ENCODE data around the gene EIPR1.

Gene EIPR1

DNA sequence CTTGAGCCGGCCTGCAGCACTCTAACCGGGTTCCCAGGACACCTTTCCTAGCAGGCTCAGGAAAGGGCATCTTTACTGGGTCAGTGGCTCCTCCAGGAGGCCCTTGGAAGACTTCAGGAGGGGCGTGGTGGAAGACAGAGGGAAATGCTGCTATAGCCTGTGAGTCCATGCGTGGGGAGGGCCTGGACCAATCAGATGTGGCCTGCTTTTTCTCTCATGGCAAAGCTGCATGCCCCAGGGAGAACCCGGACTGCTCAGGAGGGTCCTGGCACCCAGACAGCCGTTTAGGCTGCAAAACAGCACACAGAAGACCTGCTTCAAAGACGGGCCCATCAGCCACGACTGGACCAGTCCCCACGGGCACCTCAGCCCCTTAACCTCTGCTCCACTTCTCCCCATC is 84.4 kb downstream of the EIPR1 start:
- no peak overlapping the region for H2AFZ ChIP-seq (ENCODE audit: low read depth, low read length)
- H3K4ac ChIP-seq (ENCODE audit: low read depth in 1 of 2, low read length in 2 of 2): no peak overlapping the region
- H3K14ac ChIP-seq (ENCODE audit: low read length in 2 of 2): no peak overlapping the region
- H3K4me2 ChIP-seq (ENCODE audit: low read length, poor library complexity, severe bottlenecking): no peak overlapping the region
- H3K18ac ChIP-seq (ENCODE audit: low read depth in 1 of 2, low read length in 2 of 2): no peak overlapping the region
- H3K4me1 ChIP-seq (ENCODE audit: control insufficient read depth, insufficient read depth, low read depth, low read length): peaks cover 3% of the 10 kb centered on the region
- no peak overlapping the region for H3K4me3 ChIP-seq (ENCODE audit: insufficient read depth in 1 of 2, low read depth in 1 of 2, low read length in 2 of 2)
- H3K36me3 ChIP-seq (ENCODE audit: control insufficient read depth in 1 of 2, insufficient read depth in 2 of 2, low read depth in 1 of 2, low read length in 2 of 2): peaks cover under 1 to 17% of the 10 kb centered on the region in 2 experiments
- no peak overlapping the region for H2BK120ac ChIP-seq (ENCODE audit: low read depth, low read length)
- H3K9me3 ChIP-seq (ENCODE audit: control insufficient read depth, low read length): no peaks in the 10 kb centered on the region
- 94% methylated on average over 9 of the region's 9 CpGs for WGBS
- no peak overlapping the region for H2BK15ac ChIP-seq (ENCODE audit: low read depth, poor library complexity, severe bottlenecking)
- H3K27ac ChIP-seq (ENCODE audit: low read length, poor library complexity, severe bottlenecking): no peak overlapping the region
- no peak overlapping the region for H3K9ac ChIP-seq (ENCODE audit: low read length)
- H2AK5ac ChIP-seq (ENCODE audit: low read length, severe bottlenecking): no peak overlapping the region
- peaks cover 53% of the 10 kb centered on the region for H3K79me1 ChIP-seq (replicated peaks; ENCODE audit: low read length, poor library complexity, severe bottlenecking)
- H3K27me3 ChIP-seq (ENCODE audit: control insufficient read depth in 1 of 2, insufficient read depth in 1 of 2, low read length in 2 of 2): no peaks in the 10 kb centered on the region
- H4K8ac ChIP-seq (ENCODE audit: low read length): no peak overlapping the region
- H3K23ac ChIP-seq (ENCODE audit: low read length in 2 of 2): no peak overlapping the region
- no peak overlapping the region for H2BK5ac ChIP-seq (ENCODE audit: low read depth, low read length, poor library complexity, severe bottlenecking)
- no peak overlapping the region for H2BK12ac ChIP-seq (ENCODE audit: low read length in 2 of 2)
- no peak overlapping the region for H4K91ac ChIP-seq (ENCODE audit: low read length)
- no peak for DNase-seq

DNA sequence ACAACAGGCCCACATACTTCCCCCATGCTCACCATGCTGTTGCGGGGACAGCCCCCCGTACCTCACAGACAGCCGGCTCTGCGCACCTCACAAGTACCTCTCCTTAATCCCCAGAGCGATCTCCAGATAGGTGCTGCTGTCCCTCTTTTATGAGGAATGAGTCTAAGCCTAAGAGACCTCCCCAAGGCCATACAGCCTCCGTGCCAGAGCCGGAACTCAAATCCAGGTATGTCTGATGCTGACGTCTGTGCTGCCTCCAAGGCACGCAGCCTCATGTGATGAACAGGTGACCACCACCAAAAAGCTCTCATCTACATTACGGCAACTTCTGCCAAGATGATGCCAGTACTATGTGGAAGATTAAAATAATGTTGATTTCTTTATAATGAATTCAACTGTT is 85.2 kb downstream of the EIPR1 start:
- no peak overlapping the region for H2BK12ac ChIP-seq (ENCODE audit: low read length in 2 of 2)
- no peak overlapping the region for H2AFZ ChIP-seq (ENCODE audit: low read depth, low read length)
- H3K4ac ChIP-seq (ENCODE audit: low read depth in 1 of 2, low read length in 2 of 2): no peak overlapping the region
- no peak overlapping the region for H3K23ac ChIP-seq (ENCODE audit: low read length in 2 of 2)
- H3K4me1 ChIP-seq (ENCODE audit: control insufficient read depth, insufficient read depth, low read depth, low read length): peaks cover 3% of the 10 kb centered on the region
- no peak overlapping the region for H3K27ac ChIP-seq (ENCODE audit: low read length, poor library complexity, severe bottlenecking)
- H3K4me3 ChIP-seq (ENCODE audit: insufficient read depth in 1 of 2, low read depth in 1 of 2, low read length in 2 of 2): no peak overlapping the region
- no peak overlapping the region for H3K14ac ChIP-seq (ENCODE audit: low read length in 2 of 2)
- H3K4me2 ChIP-seq (ENCODE audit: low read length, poor library complexity, severe bottlenecking): no peak overlapping the region
- H3K9ac ChIP-seq (ENCODE audit: low read length): no peak overlapping the region
- no peak overlapping the region for H2BK15ac ChIP-seq (ENCODE audit: low read depth, poor library complexity, severe bottlenecking)
- WGBS: 97% methylated on average over 7 of the region's 10 CpGs
- DNase-seq: no peak
- no peaks in the 10 kb centered on the region for H3K27me3 ChIP-seq (ENCODE audit: control insufficient read depth in 1 of 2, insufficient read depth in 1 of 2, low read length in 2 of 2)
- H2BK120ac ChIP-seq (ENCODE audit: low read depth, low read length): no peak overlapping the region
- no peaks in the 10 kb centered on the region for H3K9me3 ChIP-seq (ENCODE audit: control insufficient read depth, low read length)
- H4K8ac ChIP-seq (ENCODE audit: low read length): no peak overlapping the region
- H3K79me1 ChIP-seq (replicated peaks; ENCODE audit: low read length, poor library complexity, severe bottlenecking): peaks cover 53% of the 10 kb centered on the region
- peaks cover 0 to 21% of the 10 kb centered on the region in 2 experiments for H3K36me3 ChIP-seq (ENCODE audit: control insufficient read depth in 1 of 2, insufficient read depth in 2 of 2, low read depth in 1 of 2, low read length in 2 of 2)
- no peak overlapping the region for H2AK5ac ChIP-seq (ENCODE audit: low read length, severe bottlenecking)
- no peak overlapping the region for H3K18ac ChIP-seq (ENCODE audit: low read depth in 1 of 2, low read length in 2 of 2)
- no peak overlapping the region for H2BK5ac ChIP-seq (ENCODE audit: low read depth, low read length, poor library complexity, severe bottlenecking)
- no peak overlapping the region for H4K91ac ChIP-seq (ENCODE audit: low read length)

DNA sequence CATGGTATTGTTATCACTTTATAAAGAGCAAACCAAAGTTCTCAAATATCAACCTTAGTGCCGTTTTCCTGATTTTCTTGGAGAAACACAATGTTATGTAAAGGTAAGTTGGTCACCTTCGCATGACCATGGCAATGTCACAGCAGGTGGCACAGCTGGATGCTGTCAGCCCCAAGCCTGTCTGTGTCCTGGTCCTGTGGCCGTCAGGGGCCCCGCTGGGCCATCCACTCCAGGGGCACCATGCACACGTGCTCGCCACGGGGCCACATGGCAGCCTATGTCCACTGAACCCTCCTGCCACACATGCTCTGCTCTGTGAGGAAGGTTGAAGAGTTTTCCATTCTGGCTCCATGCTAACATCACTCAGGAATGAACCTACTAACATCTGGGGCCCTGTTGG is 85.9 kb downstream of the EIPR1 start:
- no peak overlapping the region for H3K14ac ChIP-seq (ENCODE audit: low read length in 2 of 2)

DNA sequence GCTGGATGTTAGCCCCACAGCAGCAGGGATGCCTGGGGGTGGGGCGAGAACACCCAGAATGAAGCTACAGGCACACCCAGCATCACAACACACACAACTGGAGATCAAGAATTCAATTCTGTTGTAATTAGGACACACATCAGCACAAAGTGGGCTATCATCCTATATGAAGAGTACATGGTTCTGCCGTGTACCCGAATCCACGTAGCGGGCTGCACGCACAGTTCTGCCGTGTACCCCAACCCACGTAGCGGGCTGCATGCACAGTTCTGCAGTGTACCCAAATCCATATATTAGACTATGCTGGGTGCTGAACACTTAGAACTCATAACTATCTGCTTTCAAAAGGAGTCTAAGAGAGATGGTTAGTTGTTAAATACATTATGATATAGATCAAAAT is 86.5 kb downstream of the EIPR1 start:
- peaks cover 3% of the 10 kb centered on the region for H3K4me1 ChIP-seq (ENCODE audit: control insufficient read depth, insufficient read depth, low read depth, low read length)
- H2AFZ ChIP-seq (ENCODE audit: low read depth, low read length): no peak overlapping the region
- no peaks in the 10 kb centered on the region for H3K9me3 ChIP-seq (ENCODE audit: control insufficient read depth, low read length)
- no peak overlapping the region for H3K4ac ChIP-seq (ENCODE audit: low read depth in 1 of 2, low read length in 2 of 2)
- H2BK5ac ChIP-seq (ENCODE audit: low read depth, low read length, poor library complexity, severe bottlenecking): no peak overlapping the region
- no peak overlapping the region for H4K91ac ChIP-seq (ENCODE audit: low read length)
- no peak overlapping the region for H3K18ac ChIP-seq (ENCODE audit: low read depth in 1 of 2, low read length in 2 of 2)
- H4K8ac ChIP-seq (ENCODE audit: low read length): no peak overlapping the region
- peaks cover 0 to 21% of the 10 kb centered on the region in 2 experiments for H3K36me3 ChIP-seq (ENCODE audit: control insufficient read depth in 1 of 2, insufficient read depth in 2 of 2, low read depth in 1 of 2, low read length in 2 of 2)
- H3K23ac ChIP-seq (ENCODE audit: low read length in 2 of 2): no peak overlapping the region
- DNase-seq: no peak
- no peak overlapping the region for H3K4me2 ChIP-seq (ENCODE audit: low read length, poor library complexity, severe bottlenecking)
- H3K14ac ChIP-seq (ENCODE audit: low read length in 2 of 2): no peak overlapping the region
- H3K9ac ChIP-seq (ENCODE audit: low read length): no peak overlapping the region
- over 99% methylated on average over 9 of the region's 9 CpGs for WGBS
- no peak overlapping the region for H2BK12ac ChIP-seq (ENCODE audit: low read length in 2 of 2)
- H3K27me3 ChIP-seq (ENCODE audit: control insufficient read depth in 1 of 2, insufficient read depth in 1 of 2, low read length in 2 of 2): no peaks in the 10 kb centered on the region
- no peak overlapping the region for H3K4me3 ChIP-seq (ENCODE audit: insufficient read depth in 1 of 2, low read depth in 1 of 2, low read length in 2 of 2)
- H3K79me1 ChIP-seq (replicated peaks; ENCODE audit: low read length, poor library complexity, severe bottlenecking): peaks cover 49% of the 10 kb centered on the region
- no peak overlapping the region for H2BK15ac ChIP-seq (ENCODE audit: low read depth, poor library complexity, severe bottlenecking)
- no peak overlapping the region for H3K27ac ChIP-seq (ENCODE audit: low read length, poor library complexity, severe bottlenecking)
- H2BK120ac ChIP-seq (ENCODE audit: low read depth, low read length): no peak overlapping the region
- no peak overlapping the region for H2AK5ac ChIP-seq (ENCODE audit: low read length, severe bottlenecking)

More for the DNA sequence above, 85.9 kb downstream of the EIPR1 start:
- Histone ChIP-seq H2BK120ac (ENCODE audit: low read depth, low read length) (no peak overlapping the region), H3K4me3 (ENCODE audit: insufficient read depth in 1 of 2, low read depth in 1 of 2, low read length in 2 of 2) (no peak overlapping the region), H2BK15ac (ENCODE audit: low read depth, poor library complexity, severe bottlenecking) (no peak overlapping the region), H4K8ac (ENCODE audit: low read length) (no peak overlapping the region), H2BK5ac (ENCODE audit: low read depth, low read length, poor library complexity, severe bottlenecking) (no peak overlapping the region), H4K91ac (ENCODE audit: low read length) (no peak overlapping the region), H3K27me3 (ENCODE audit: control insufficient read depth in 1 of 2, insufficient read depth in 1 of 2, low read length in 2 of 2) (no peaks in the 10 kb centered on the region), H3K36me3 (ENCODE audit: control insufficient read depth in 1 of 2, insufficient read depth in 2 of 2, low read depth in 1 of 2, low read length in 2 of 2) (peaks cover 0 to 21% of the 10 kb centered on the region in 2 experiments), H3K23ac (ENCODE audit: low read length in 2 of 2) (no peak overlapping the region), H3K9me3 (ENCODE audit: control insufficient read depth, low read length) (no peaks in the 10 kb centered on the region), H3K27ac (ENCODE audit: low read length, poor library complexity, severe bottlenecking) (no peak overlapping the region), H3K9ac (ENCODE audit: low read length) (no peak overlapping the region), H3K4ac (ENCODE audit: low read depth in 1 of 2, low read length in 2 of 2) (no peak overlapping the region), H2BK12ac (ENCODE audit: low read length in 2 of 2) (no peak overlapping the region), H3K79me1 (replicated peaks; ENCODE audit: low read length, poor library complexity, severe bottlenecking) (peaks cover 48% of the 10 kb centered on the region), H2AK5ac (ENCODE audit: low read length, severe bottlenecking) (no peak overlapping the region), H3K4me1 (ENCODE audit: control insufficient read depth, insufficient read depth, low read depth, low read length) (peaks cover 3% of the 10 kb centered on the region), H3K4me2 (ENCODE audit: low read length, poor library complexity, severe bottlenecking) (no peak overlapping the region), H2AFZ (ENCODE audit: low read depth, low read length) (no peak overlapping the region), H3K18ac (ENCODE audit: low read depth in 1 of 2, low read length in 2 of 2) (no peak overlapping the region)
- no peak for DNase-seq
- 88% methylated on average over 7 of the region's 7 CpGs for WGBS
